RWPE2 (cell line): ENCODE data around the gene RPL10.

Source experiments
- ATAC-seq: fragments of 200-7000 bp; cut with Tn5 transposase; 3 replicates; pipeline ENCODE4 v1.9.1; 2021; ENCODE audit warnings: low read depth
- DNase-seq: peaks from one replicate; pipeline ENCODE4 v3.0.0-alpha.2; 2020; ENCODE audit warnings: low spot score
- H3K27ac ChIP-seq: fragments of 450-650 bp; 2 replicates; pipeline ENCODE4 v1.5.1; 2017; ENCODE audit warnings: mild to moderate bottlenecking; ENCODE audit not compliant: poor library complexity, severe bottlenecking
- H3K27me3 ChIP-seq: fragments of 250-450 bp; sonication (Bioruptor Pico); 2 replicates; pipeline ENCODE4 v1.5.1; 2021; ENCODE audit warnings: mild to moderate bottlenecking, moderate library complexity; ENCODE audit not compliant: insufficient read depth, poor library complexity, severe bottlenecking
- H3K36me3 ChIP-seq: fragments of 250-450 bp; sonication (Bioruptor Pico); 2 replicates; pipeline ENCODE4 v1.5.1; 2020; ENCODE audit warnings: low read depth, mild to moderate bottlenecking, moderate library complexity
- H3K4me1 ChIP-seq: fragments of 250-450 bp; sonication (Bioruptor Pico); 2 replicates; pipeline ENCODE4 v1.5.1; 2021; ENCODE audit warnings: mild to moderate bottlenecking, moderate library complexity; ENCODE audit not compliant: insufficient read depth, poor library complexity, severe bottlenecking
- H3K4me3 ChIP-seq: fragments of 250-450 bp; sonication (Bioruptor Pico); 2 replicates; pipeline ENCODE4 v1.5.1; 2021; ENCODE audit warnings: mild to moderate bottlenecking, moderate library complexity; ENCODE audit not compliant: severe bottlenecking
- H3K9me3 ChIP-seq: fragments of 250-450 bp; sonication (Bioruptor Pico); 2 replicates; pipeline ENCODE4 v1.5.1; 2021; ENCODE audit warnings: mild to moderate bottlenecking, moderate library complexity; ENCODE audit not compliant: severe bottlenecking
- TF ChIP-seq, protein P1 (sequence below): fragments of 450-650 bp; IDR thresholded peaks from one replicate; pipeline ENCODE4 v1.5.1; 2017; ENCODE audit warnings: mild to moderate bottlenecking, moderate library complexity; ENCODE audit not compliant: poor library complexity, severe bottlenecking

RPL10 gene

DNA sequence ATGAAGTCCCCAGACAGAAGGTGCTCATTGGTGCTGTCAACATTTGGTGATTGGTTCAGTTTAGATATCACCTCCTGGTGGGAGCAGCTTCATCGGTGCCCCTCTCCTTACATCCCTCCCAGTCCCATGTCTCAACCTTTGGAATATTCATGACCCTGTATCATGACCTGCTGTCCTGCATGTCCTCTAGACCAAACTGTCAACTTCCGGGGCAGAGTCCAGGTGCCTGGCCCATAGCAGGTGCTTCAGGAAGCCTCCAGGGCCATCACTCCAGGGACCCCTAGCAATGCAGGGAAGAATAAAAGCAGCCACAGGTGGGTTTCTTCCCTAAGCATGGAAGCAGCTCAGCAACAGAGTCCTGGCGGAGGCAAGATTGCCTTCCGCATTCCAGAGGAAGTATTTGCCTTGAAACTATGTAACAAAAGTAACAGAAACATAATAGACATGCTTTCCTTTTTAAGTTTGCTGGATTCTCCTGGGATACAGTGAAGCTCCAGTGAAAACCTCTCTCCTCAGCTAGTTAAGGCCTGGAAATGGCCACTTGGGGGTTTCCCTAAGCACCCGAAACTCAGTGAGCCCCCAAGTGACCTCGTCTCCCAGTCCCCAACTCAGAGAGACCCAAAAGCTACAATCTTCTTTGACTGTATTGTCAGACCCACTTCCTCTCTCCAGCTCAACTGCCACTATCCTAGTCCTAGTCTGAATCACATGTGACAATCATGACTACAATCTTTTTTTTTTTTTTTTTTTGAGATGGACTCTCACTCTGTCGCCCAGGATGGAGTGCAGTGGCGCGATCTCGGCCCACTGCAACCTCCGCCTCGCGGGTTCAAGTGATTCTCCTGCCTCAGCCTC, 29.0 kb downstream of the RPL10 start:
- Histone ChIP-seq H3K4me3 (no peak overlapping the region), H3K27ac (no peak overlapping the region), H3K4me1 (no peaks in the 10 kb centered on the region), H3K36me3 (no peaks in the 10 kb centered on the region), H3K9me3 (no peaks in the 10 kb centered on the region), H3K27me3 (no peaks in the 10 kb centered on the region)
- TF ChIP-seq, protein P1, sequence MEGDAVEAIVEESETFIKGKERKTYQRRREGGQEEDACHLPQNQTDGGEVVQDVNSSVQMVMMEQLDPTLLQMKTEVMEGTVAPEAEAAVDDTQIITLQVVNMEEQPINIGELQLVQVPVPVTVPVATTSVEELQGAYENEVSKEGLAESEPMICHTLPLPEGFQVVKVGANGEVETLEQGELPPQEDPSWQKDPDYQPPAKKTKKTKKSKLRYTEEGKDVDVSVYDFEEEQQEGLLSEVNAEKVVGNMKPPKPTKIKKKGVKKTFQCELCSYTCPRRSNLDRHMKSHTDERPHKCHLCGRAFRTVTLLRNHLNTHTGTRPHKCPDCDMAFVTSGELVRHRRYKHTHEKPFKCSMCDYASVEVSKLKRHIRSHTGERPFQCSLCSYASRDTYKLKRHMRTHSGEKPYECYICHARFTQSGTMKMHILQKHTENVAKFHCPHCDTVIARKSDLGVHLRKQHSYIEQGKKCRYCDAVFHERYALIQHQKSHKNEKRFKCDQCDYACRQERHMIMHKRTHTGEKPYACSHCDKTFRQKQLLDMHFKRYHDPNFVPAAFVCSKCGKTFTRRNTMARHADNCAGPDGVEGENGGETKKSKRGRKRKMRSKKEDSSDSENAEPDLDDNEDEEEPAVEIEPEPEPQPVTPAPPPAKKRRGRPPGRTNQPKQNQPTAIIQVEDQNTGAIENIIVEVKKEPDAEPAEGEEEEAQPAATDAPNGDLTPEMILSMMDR = no peak
- ATAC-seq = no peak
- no peak for DNase-seq

DNA sequence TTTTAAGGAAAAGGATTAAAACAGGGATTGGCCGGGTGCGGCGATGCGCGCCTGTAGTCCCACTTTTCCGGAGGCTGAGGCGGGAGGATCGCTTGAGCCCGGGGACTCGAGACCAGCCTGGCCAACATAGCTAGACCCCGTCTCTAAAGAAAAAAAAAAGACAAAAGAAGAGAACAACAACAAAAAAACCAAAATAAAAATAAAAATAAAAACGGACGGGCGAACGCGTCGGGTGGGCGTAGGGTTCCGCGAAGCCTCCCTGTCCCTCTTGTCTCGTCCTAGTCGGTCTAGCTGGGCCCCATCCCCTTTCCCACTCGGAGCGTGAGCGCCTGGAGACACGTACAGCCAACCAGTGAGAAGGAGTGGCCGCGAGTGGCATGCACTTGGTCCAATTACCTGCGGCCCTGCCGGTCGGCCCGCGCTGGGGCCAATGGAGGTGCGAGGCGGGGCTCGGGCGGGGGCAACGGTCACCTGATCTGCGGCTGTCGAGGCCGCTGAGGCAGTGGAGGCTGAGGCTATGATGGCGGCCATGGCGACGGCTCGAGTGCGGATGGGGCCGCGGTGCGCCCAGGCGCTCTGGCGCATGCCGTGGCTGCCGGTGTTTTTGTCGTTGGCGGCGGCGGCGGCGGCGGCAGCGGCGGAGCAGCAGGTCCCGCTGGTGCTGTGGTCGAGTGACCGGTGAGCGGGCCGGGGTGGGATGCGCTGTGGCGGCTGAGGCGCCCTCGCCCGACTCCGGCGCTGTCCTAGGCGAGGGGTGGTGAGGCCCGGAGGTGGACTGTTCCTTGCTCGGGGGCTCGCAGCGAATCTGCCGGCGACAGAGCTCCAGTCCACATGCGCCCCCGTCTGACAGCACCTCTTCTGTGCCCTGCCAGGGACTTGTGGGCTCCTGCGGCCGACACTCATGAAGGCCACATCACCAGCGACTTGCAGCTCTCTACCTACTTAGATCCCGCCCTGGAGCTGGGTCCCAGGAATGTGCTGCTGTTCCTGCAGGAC, 30.3 kb downstream of the RPL10 start, which contains the start of gene ATP6AP1:
Gene ATP6AP1 (plus strand): TSS at position 502 of the 996 bp plus-strand sequence. CDS start 16 bp downstream, at position 518.
- Histone ChIP-seq H3K9me3 (no peaks in the 10 kb centered on the region), H3K27me3 (no peaks in the 10 kb centered on the region), H3K4me3 (peak within 1 kb of the TSS; percentile 68), H3K36me3 (no peaks in the 10 kb centered on the region), H3K4me1 (no peaks in the 10 kb centered on the region), H3K27ac (peak within 1 kb of the TSS; percentile 24)
- ATAC-seq (peak; percentile 100), DNase-seq (peak; percentile 89)
- TF ChIP-seq, protein P1 = no peak

DNA sequence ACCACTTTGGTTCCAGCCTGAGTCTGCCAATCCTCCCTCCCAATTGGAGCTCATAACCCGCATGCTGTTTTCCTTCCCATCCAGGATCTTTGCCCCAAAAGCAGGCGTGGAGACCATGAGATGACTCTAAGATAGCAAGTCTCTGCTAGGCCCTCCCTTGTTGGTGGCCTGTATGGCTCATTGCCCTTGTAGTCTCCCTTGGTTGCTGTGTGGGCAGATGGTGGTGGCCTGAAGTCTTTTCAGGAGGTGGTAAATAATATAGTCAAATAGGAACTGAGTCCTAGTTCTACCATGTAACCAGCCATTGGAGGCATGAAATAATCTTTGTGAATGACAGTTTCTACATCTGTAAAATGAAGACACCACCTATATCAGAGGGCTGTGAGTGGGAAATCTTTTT, 31.5 kb downstream of the RPL10 start:
- TF ChIP-seq, protein P1 = no peak
- ATAC-seq (no peak), DNase-seq (no peak)
- no peaks in the 10 kb centered on the region for H3K36me3 ChIP-seq
- H3K9me3 ChIP-seq = no peaks in the 10 kb centered on the region
- H3K4me1 ChIP-seq = no peaks in the 10 kb centered on the region
- H3K27me3 ChIP-seq = no peaks in the 10 kb centered on the region
- H3K27ac ChIP-seq = no peak overlapping the region
- H3K4me3 ChIP-seq = peak overlapping the region; percentile 68

DNA sequence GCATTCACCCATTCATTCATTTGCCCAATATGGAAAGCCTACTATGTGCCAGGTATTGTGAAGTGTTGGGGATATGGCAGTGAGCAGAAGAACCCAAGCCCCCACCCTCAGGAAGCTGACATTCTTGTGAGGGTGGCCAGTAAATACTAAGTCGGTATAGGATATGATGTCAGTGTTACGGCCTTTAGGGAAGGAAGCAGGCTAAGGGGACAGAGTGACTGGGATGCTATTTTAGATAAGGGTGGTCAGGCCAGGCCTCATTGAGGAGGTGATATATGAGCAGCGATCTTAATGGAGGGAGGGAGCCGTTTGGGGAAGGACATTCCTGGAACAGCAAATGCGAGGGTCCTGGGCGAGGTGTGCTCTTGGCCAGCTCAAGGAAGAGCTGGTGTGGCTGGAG, 32.3 kb downstream of the RPL10 start:
- no peak for DNase-seq
- no peak for ATAC-seq
- Histone ChIP-seq H3K27me3 (no peaks in the 10 kb centered on the region), H3K4me1 (no peaks in the 10 kb centered on the region), H3K27ac (no peak overlapping the region), H3K9me3 (no peaks in the 10 kb centered on the region), H3K36me3 (no peaks in the 10 kb centered on the region), H3K4me3 (no peak overlapping the region)
- TF ChIP-seq, protein P1 = no peak
